Right ventricle myocardium inferior (tissue), 1 donor: Measurements from ENCODE around the gene KIAA1217. TPM values are rescaled to one million over a fixed set of nuclear protein-coding genes. Genes with fewer than 3 reads are reported as not detected.
"Not testable (repeated sequence)": the region's sequence is repeated elsewhere in the genome, so short reads cannot be mapped to it uniquely, and the experiment has no call there.

ENCODE experiments used
- ATAC-seq: fragments of 200-7000 bp; cut with Tn5 transposase; one replicate; pipeline ENCODE4 v1.9.1; 2020; ENCODE audit warnings: mild to moderate bottlenecking, moderate library complexity
- DNase-seq: peaks from one replicate; pipeline ENCODE4 v3.0.0; 2021; ENCODE audit errors: missing footprints
- intact Hi-C: fragments of 100-400 bp; cut with DNase I; formaldehyde crosslinking; loops from one replicate; pipeline ENCODE4 v1.11.0; 2022
- total RNA-seq: library from RNA; stranded (reverse); fragmentation: NEBNext Ultra II Directional; extraction: Animal tissue kit (Norgen Biotek cat#: 25700); gene quantifications from one replicate; pipeline ENCODE4 v1.2.1, GENCODE V29; 2021
- donor health status: DM: no; HTN: yes; CAD: no; lungs with severe emphysema.

The KIAA1217 gene
- total RNA-seq, 1 donor from 2014 or later = 45.0 TPM

GRCh38 chr10:24344695-24345463, 135.9 kb downstream of the KIAA1217 start:
- intact Hi-C loops = loop anchor here (5.0 kb wide), 1 partner anchor 38 kb away; no protein-coding TSS in a partner anchor
- no peak for DNase-seq
- ATAC-seq = no peak

- intact Hi-C loops = no loop called here
- no peak for ATAC-seq
Measured at GRCh38 chr10:24346877-24347519, 138.1 kb downstream of the KIAA1217 start.

GRCh38 chr10:24349379-24350001, 140.6 kb downstream of the KIAA1217 start:
- ATAC-seq = no peak
- no peak for DNase-seq
- intact Hi-C loops = no loop called here

More at GRCh38 chr10:24346877-24347519, 138.1 kb downstream of the KIAA1217 start:
- no peak for DNase-seq

GRCh38 chr10:24350070-24350921, 141.4 kb downstream of the KIAA1217 start:
- no peak for ATAC-seq
- DNase-seq = no peak
- intact Hi-C loops = no loop called here

GRCh38 chr10:24350922-24351225, 141.9 kb downstream of the KIAA1217 start:
- DNase-seq, intact Hi-C loops, ATAC-seq: not testable (repeated sequence)

- ATAC-seq (no peak), DNase-seq (no peak)
- intact Hi-C loops = no loop called here
Measured at GRCh38 chr10:24351961-24352360, 143.0 kb downstream of the KIAA1217 start.

- ATAC-seq (no peak), DNase-seq (no peak)
- intact Hi-C loops = no loop called here
Measured at GRCh38 chr10:24352399-24352798, 143.5 kb downstream of the KIAA1217 start.

GRCh38 chr10:24353319-24353718, 144.4 kb downstream of the KIAA1217 start:
- DNase-seq (no peak), ATAC-seq (no peak)
- intact Hi-C loops = no loop called here

GRCh38 chr10:24355056-24355688, 146.2 kb downstream of the KIAA1217 start:
- intact Hi-C loops = no loop called here
- DNase-seq (no peak), ATAC-seq (no peak)

GRCh38 chr10:24357344-24358004, 148.5 kb downstream of the KIAA1217 start:
- intact Hi-C loops = no loop called here
- DNase-seq = no peak
- no peak for ATAC-seq

- intact Hi-C loops = no loop called here
- DNase-seq (no peak), ATAC-seq (no peak)
Measured at GRCh38 chr10:24358022-24358421, 149.1 kb downstream of the KIAA1217 start.

GRCh38 chr10:24360282-24361127, 151.6 kb downstream of the KIAA1217 start:
- intact Hi-C loops = loop anchor here (2.0 to 5.0 kb wide), 5 partner anchors 50 to 366 kb away; no protein-coding TSS in a partner anchor
- DNase-seq (peak; percentile 64), ATAC-seq (peak; percentile 68)

- DNase-seq = no peak
- intact Hi-C loops = loop anchor here (5.0 kb wide), 2 partner anchors 111 to 144 kb away; no protein-coding TSS in a partner anchor
- no peak for ATAC-seq
Measured at GRCh38 chr10:24363070-24363469, 154.1 kb downstream of the KIAA1217 start.

- ATAC-seq (no peak), DNase-seq (no peak)
- intact Hi-C loops = no loop called here
Measured at GRCh38 chr10:24367688-24368087, 158.8 kb downstream of the KIAA1217 start.

- intact Hi-C loops = no loop called here
- DNase-seq = no peak
- ATAC-seq = no peak
Measured at GRCh38 chr10:24370877-24371276, 161.9 kb downstream of the KIAA1217 start.

- intact Hi-C loops = no loop called here
- ATAC-seq = no peak
- no peak for DNase-seq
Measured at GRCh38 chr10:24371396-24371795, 162.5 kb downstream of the KIAA1217 start.
